COR-L47 (cell line): ENCODE data around the gene TRPV2.

Experiments
- DNase-seq: peaks from one replicate; lab custom pipeline; 2025; lab: John Stamatoyannopoulos, UW

TRPV2 gene

GRCh38 chr17:16477255-16477654, 61.9 kb downstream of the TRPV2 start:
- DNase-seq = no peak

GRCh38 chr17:16477666-16478065, 62.3 kb downstream of the TRPV2 start:
- DNase-seq = no peak

GRCh38 chr17:16478649-16479048, 63.3 kb downstream of the TRPV2 start:
- no peak for DNase-seq

- no peak for DNase-seq
Measured at GRCh38 chr17:16479264-16479663, 63.9 kb downstream of the TRPV2 start.

- DNase-seq = no peak
Measured at GRCh38 chr17:16480995-16481394, 65.6 kb downstream of the TRPV2 start.

- DNase-seq = no peak
Measured at GRCh38 chr17:16482253-16482652, 66.9 kb downstream of the TRPV2 start.

GRCh38 chr17:16483021-16483645, 67.8 kb downstream of the TRPV2 start:
- no peak for DNase-seq

- no peak for DNase-seq
Measured at GRCh38 chr17:16484445-16485175, 69.2 kb downstream of the TRPV2 start.
